GM19035 (cell line): ENCODE measurements around the gene TINCR.
"Not testable (repeated sequence)": the region's sequence is repeated elsewhere in the genome, so short reads cannot be mapped to it uniquely, and the experiment has no call there.

ENCODE experiments used
- ATAC-seq: cut with Tn5 transposase; IDR thresholded peaks from one replicate; pipeline ENCODE4 v1.9.1; 2021; ENCODE audit not compliant: unreplicated experiment

The TINCR gene

DNA sequence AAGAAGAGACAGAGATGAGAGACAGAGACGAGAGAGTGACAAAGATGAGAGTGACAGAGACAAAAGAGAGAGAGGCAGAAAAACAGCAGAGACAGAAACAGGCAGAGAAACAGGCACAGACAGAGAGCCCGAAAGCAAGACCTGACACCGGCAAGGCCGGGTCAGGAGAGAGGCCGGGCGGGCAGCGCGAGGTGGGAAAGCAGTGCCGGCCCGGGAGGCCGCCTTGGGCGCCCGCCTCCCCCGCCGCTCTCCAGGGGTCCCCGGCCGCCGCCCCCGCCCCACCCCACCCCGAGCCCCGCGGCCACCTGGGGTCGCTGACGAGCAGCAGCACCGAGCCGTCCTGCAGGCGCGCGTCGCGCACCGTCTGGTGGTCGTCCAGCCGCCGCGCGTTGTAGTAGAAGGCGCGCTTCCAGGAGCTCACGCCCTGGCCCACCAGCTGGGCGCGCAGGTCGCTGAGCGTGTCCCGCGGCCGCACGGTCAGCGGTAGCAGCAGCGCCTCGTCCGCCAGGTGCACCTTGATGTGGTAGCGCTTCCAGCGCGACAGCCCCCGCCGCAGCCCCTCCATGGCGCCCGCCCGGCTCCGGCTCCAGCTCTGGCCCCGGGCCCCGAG is at the start of gene TINCR:
TSS of gene TINCR (minus strand) at position 594 of the 610 bp plus-strand sequence.
- no peak for ATAC-seq

DNA sequence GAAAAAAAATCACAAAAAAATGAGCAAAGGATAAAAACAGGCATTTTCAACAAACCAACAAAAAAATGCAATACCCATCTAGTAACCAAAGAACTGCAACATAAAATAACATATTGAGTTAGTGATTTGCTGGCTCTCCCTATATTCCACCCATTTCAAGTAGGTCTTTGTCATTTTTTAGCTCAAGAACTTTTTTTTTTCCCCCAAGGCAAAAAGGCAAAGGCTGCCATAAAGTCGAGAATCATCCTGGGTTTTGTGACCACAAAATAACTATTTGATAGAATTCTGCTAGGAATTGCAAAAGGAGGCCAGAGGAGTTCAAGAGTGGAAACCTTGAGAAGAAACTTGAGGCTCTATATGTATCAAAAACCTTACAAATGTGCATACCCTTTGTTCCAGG is 49.3 kb upstream of the TINCR start:
- ATAC-seq: no peak

DNA sequence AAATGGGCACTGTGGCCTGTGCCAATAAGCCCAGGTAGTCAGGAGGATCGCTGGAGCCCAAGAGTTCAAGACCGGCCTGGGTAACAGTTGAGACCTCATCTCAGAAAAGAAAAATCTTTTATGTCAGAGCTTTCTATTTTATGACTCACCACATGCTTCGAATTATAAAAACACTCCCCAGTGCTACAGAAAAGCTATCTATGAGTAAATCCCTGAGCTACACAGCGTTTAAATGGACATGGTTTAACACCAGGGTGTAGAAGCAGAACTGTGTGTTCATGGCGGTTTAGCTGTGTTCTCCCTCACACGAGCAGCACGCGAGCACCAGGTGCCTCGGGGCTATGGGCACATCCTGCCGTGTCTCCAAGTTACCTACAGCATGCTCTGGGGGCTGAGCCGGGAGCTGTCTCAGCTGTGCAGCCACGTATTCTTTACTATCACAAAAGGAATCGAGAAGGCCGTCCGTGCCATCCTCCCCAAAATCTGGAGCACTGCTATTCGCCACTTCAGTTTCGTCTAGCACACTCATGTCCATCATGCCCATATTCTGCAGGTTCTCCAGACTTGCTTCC is 48.1 kb upstream of the TINCR start:
- ATAC-seq: no peak

DNA sequence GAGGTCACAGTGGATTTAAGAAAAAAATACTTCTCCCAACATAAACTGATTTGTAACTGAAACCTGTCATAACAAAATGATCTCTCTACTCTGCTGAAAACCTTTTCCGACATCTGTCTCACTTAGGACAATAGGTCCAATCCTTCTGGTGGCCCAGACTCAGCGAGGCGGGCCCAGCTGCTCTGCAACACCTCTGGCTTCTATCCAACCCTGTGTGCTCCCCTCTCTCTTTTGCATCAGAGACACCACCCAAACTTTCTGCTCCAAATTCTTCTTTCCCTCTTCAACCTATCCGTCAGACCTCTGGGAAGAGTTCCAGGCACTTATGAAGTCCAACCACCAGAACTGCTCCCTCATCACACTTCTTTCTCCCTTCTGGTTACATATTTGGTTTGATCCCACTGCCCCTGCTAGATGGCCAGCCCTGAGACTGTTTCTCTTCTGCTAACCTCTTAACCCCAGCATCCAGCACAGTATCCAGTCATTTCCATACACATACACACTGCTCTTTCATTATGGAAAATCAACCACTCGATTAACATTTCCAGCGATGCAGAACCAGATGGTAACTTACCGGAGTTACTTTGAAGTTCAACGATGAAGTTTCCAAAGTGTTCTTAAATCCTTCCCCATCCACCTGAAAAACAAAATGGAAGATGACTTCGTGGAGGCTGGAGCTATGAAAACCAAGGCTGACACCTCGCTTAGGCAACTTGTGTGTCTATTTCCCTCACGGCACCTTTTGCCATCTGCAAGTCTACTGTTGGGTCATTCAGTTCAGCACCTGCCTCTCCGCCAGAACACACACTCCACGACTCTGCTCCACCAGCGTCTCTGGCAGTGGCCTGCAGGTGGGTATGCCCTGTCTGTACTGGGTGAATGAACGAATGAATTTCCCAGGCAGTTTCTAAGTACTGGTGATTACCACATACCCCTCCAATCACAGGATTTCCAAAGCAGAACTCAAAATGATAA is 45.4 kb upstream of the TINCR start:
- ATAC-seq: no peak

DNA sequence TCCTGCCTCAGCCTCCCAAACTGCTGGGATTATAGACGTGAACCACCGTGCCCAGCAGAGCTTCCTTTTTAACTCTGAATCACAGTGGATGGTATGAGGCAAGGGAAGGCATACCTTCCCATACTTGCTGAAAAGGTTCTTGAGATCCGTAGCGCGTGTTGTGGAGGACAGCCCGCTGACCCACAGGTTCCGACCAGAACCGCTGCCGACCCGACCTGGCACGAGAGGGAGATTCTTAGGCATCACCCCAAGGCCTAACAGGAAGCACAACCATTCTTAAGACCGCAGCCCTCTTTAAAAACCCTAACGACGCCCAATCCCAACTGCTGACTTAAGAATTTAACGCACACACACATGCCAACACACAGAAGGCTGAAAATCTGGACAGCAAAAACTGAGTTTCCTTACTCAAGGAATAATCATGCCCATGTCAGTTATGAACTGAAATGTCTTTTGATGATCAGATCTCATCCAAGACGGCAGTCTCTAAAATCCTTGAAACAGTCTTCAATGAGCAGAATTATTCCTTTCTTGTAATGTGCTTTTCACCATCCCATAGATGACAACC is 42.2 kb upstream of the TINCR start:
- no peak for ATAC-seq

DNA sequence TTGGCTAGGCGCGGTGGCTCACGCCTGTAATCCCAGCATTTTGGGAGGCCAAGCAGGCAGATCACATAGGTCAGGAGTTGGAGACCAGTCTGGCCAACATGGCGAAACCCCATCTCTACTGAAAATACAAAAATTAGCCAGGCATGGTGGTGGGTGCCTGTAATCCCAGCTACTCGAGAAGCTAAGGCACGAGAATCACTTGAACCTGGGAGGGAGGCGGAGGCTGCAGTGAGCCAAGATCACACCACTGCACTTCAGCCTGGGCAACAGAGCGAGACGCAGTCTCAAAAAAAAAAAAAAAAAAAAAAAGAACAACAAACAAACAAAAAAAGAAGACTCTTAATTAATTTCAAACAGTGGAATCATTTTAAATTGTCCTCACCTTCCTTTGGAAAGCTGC is 41.0 kb upstream of the TINCR start:
- not testable (repeated sequence) for ATAC-seq

DNA sequence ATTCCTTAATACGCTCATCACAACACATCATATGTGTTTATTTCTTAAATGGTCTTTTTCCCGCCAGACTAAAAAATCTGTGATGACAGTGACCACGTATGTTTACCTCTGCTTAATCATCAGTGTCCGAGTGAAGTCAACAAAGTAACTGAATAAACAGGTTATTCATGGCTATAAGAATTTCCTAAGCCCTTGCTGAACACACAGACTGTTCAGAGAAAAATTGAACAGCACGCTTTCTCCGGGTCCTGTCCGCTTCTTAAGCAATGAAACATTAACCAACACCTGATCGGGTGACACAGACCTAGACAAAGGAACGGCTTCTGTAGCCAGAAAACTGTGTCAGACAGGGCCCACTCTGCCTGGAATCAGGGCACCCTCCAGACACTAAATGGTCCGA is 40.5 kb upstream of the TINCR start:
- no peak for ATAC-seq

DNA sequence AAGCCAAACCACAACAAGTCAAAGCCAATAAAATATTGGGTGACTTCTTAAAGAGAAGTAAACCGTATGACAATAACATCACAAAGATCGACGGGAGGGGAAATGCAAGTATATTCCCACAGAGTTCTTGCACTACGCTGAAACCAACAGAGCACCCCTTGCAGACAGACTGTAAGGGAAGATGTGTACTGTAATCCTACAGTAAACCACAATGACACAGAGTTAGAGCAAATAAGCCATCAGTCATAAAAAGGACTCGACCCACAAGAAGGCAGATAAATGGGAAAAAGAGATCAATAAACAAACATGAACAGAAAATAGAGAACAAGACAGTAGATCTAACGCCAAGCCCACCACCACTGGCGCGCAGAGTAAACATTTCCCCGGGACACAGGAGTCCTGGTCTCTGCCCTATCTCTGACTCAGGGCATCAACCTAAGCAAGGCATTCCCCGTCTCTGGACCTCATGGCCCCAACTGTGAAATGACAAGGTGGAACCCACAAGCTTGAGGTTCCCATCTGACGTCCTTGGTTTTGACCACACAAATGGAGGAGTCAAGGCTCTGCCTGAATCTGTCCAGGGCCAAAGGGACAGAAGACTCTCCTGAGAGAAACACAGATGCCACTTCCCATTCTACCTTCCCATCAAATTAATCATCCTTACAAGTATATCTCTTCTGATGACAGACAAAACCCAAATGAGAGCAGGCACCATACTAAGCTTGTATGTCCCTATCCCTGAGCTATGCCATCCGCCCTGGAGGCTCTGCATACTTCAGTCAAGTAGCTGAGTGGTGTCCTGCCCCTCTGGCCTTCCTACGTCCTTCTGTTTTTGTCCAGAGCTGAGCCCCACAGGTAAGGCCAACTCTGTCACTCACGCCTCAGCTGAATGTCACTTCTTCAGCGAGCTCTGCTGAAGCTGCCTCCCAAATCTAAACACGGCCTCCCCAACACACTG is 39.8 kb upstream of the TINCR start:
- ATAC-seq: no peak

DNA sequence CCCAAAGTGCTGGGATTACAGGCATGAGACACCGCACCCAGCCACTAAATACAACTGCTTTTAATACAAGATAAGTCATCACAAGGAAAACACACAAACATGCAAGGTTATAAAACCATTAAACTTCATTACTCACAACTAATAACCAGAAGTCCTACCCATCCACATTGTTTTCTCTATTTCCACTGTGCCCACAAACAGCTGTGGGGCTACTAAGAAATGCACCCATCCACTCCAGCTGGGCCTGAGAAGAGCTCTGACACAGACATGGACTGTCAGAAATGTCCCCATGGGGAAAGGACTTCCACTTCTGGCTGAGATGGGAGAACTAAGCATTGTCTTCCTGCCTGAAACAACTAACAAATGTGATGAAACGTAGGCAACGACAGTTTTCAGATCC is 37.6 kb upstream of the TINCR start:
- ATAC-seq: no peak

DNA sequence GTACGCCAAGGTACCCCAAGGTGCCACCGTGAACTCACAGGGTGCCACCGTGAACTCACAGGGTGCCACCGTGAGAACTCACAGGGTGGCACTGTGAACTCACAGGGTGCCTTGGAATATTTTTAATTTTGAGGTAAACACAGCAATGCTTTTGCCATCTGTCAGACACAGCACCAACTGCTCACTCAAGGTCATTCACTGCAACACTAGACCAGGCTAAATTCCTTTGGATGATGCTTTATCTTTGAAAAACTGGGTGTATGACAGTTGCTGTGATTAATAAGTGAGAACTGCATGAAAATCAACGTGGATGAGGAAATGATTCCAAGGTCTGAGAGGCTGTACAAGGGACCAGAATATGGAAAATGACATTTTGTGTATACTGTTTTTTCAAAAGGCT is 35.9 kb upstream of the TINCR start:
- no peak for ATAC-seq

DNA sequence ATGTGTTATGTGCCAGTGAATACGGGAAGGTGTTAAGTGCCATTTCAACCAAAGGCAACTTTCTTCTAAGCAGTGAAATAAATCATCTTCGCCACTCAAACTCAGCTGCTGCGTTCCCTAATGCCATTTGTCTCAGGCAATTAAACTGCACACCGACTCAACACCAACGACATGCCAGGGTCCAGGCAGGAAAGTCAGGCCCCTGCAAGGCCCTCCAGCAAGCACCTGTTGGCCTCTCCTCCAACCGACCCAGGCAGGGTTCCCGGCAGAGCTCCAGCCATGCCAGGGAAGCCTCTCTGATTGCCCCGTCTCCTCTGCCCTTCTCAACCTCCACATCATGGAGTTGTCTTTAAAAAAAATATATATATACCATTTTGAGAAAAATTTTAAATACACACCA is 33.0 kb upstream of the TINCR start:
- ATAC-seq: no peak

DNA sequence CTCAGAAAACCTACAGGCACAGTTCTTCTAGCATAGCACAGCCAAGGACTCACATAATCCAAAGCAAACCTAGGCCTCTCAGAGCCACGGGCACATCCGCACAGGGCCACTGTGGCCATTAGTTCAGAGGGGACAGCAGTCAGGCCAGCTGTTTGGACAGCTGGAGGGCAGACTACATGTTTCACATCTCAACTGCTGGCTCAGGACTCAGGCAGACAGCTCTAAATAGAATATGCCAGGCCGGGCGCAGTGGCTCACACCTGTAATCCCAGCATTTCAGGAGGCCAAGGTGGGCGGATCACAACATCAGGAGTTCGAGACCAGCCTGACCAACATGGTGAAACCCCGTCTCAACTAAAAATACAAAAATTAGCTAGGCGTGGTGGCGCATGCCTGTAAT is 28.0 kb upstream of the TINCR start:
- ATAC-seq: no peak

DNA sequence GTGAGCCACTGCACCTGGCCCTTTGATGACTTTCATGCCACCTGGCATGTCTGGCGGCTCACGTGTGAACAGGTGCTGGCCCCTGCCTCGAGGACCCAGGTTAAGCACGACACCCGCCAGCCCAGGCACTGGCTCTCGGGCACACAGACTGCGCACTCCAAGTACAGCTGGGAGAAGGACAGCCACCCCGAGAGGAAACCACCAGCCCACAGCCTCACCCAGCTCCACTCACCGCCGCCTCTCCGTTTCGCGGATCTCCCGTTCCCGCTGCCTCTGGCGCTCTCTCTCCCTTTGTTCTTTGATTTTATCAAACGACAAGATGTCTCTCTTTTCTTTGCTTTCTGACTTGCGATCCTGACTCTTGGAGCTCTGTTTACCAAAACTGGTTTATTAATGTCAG is 27.4 kb upstream of the TINCR start:
- no peak for ATAC-seq

DNA sequence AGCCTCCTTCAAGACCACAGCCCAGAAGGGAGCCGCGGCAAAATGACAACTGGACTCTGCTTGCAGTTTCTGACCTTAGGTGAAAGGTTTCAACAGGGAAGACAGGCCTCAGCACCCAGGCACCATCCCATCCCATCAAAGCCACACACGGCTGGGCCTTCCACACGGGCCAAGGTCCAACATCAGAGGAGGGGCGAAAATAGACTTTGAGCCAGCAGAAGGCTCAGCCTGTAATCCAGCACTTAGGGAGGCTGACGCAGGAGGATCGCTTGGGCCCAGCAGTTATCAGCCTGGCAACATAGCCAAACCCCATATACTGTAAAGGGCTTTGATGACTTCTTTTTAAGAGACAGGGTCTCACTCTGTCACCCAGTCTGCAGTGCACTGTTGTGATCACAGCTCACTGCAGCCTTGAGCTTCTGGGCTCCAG is 26.8 kb upstream of the TINCR start:
- ATAC-seq: no peak

DNA sequence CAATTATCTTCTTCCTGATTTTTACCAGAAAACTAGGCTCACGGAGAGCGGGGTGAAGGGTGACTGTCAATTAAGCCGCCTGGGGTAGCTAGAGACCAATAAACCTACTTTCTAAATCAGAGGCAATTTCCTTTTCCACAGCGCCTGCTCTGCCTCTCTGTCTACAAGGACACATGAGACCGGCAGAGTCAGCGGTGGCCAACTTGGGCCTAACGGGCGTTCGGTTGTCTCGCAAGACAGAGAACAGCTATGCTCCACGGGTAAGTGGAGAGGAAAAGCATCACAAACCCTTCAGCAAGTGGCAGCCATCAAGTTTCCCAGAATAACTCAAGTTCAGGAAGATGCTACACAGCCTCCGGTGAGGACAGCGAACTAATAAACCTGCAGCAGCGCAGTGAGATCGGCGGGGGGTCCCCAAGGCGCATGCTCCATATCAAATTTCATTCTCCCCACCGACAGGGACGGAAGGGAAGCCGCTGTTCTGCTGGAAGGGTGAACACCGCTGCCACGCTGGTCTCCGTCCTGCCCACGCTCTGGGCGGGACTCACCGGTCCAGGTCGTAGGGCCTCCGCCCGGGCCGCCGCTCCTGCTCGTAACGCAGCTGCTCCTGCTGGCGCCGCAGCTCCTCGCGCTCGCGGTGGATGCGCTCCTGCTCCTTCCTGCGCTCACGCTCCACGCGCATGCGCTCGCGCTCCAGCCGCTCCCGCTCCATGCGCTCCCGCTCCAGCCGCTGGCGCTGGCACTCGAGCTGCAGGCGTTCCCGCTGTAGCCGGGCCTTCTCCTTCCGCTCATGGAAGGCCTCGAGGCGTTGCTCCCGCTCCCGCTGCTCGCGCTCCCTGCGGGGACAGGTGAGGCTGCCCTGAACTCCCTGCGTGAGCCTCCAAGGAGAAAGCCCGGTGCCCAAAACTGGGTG is 25.8 kb upstream of the TINCR start:
- no peak for ATAC-seq

DNA sequence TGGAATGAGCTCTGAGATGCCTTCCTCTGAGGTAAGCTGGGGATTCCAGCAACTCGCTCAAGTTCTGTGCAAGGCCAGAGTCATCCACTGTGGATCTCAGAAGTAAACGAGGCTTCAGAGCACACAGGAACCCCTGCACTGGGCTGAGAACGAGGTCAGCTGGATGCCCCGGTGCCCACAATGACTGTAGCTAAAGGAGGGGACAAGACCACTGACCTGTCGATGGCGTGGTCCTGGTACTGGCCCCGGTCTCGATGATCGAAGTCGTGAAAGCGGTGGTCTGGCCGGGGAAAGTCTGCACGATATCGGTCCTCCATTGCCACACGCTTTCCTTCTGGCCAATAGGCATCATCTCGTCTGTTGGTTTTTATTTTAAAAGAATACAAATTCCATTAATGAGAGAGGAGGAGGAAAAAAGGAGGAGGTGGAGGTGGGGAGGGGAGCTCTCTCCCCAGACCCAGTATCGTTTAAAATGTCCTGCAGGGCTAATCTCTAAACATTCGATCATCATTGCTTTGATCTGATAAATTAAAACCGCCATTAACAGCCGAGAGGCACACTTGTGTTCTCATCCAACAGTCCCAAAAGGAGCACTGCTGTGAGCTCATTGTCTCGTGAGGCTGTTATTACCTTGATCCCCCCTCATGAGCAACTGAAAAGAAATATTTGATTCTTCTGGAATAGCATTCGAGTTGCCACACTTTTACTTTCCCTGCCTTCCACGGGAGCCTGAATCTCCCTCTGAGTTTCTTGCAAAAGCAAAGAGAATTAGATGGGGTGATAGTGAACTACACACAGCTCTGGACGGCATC is 25.0 kb upstream of the TINCR start:
- no peak for ATAC-seq

DNA sequence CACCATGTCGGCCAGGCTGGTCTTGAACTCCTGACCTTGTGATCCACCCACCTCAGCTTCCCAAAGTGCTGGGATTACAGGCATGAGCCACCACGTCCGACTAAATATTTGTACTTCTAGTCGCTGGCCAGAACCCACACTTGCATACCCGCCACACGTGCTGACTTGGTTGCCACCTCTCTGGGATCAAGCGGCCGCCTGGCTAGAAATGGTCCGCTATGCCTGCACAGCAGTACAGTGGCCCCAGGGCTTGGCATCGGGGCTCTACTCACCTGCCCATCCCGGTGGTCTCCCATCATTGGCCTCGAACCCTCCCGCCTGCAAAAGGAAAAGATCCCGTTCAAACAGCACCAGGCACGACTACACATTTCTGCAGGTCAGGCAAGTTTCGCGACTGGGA is 23.7 kb upstream of the TINCR start:
- ATAC-seq: no peak

DNA sequence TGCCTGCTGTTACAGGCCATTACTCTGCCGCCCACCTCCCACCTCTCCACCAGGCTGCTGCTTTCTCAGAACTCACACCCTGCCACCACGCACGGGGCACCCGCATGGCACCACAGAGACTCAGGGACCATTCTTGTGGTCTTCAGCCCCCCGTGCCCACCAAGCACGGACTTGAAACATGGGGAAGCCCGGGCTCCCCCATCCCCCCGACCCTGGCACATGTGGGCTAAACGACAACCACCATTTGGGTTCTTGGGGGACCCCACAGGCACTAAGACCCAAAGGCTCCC is 23.1 kb upstream of the TINCR start:
- ATAC-seq: no peak
